HL-60 (cell line): ENCODE measurements around the gene OVOL1.
A peak's percentile ranks its signal among the peaks of the same experiment; 100 is the strongest.

Experiments used
- DNase-seq, 2 experiments: peaks; one replicate each; pipeline ENCODE4 v3.0.0-alpha.2; 2010 to 2020; ENCODE audit warnings: low read depth in 1 of 2, low spot score in 1 of 2
- H3K27ac ChIP-seq: fragments of 250-450 bp; sonication (Bioruptor Pico); replicated peaks from 2 replicates; pipeline ENCODE4 v1.5.1; 2020; ENCODE audit warnings: mild to moderate bottlenecking, moderate library complexity
- H3K27me3 ChIP-seq: fragments of 250-450 bp; sonication (Bioruptor Pico); 2 replicates; pipeline ENCODE4 v1.5.1; 2021; ENCODE audit warnings: mild to moderate bottlenecking, moderate library complexity; ENCODE audit not compliant: insufficient read depth, poor library complexity, severe bottlenecking
- H3K4me3 ChIP-seq: replicated peaks from 2 replicates; pipeline ENCODE4 v1.5.1; 2011; ENCODE audit warnings: mild to moderate bottlenecking, control low read depth, low read length; ENCODE audit not compliant: insufficient read depth
- GABPA ChIP-seq: IDR thresholded peaks from 2 replicates; pipeline ENCODE4 v1.6.1; 2012; ENCODE audit warnings: low read depth
- POLR2AphosphoS5 ChIP-seq: IDR thresholded peaks from 2 replicates; pipeline ENCODE4 v1.6.1; 2012; ENCODE audit warnings: low read depth
- REST ChIP-seq: IDR thresholded peaks from 2 replicates; pipeline ENCODE4 v1.6.1; 2012; ENCODE audit warnings: low read depth; ENCODE audit not compliant: insufficient replicate concordance
- SPI1 ChIP-seq: IDR thresholded peaks from 2 replicates; pipeline ENCODE4 v1.6.1; 2012; ENCODE audit warnings: low read depth, mild to moderate bottlenecking, borderline replicate concordance
- TF ChIP-seq, protein P1 (sequence below): IDR thresholded peaks from one replicate; pipeline ENCODE4 v1.5.1; 2011; ENCODE audit warnings: low read length, control low read depth, inconsistent platforms; ENCODE audit not compliant: insufficient read depth

Gene OVOL1

DNA sequence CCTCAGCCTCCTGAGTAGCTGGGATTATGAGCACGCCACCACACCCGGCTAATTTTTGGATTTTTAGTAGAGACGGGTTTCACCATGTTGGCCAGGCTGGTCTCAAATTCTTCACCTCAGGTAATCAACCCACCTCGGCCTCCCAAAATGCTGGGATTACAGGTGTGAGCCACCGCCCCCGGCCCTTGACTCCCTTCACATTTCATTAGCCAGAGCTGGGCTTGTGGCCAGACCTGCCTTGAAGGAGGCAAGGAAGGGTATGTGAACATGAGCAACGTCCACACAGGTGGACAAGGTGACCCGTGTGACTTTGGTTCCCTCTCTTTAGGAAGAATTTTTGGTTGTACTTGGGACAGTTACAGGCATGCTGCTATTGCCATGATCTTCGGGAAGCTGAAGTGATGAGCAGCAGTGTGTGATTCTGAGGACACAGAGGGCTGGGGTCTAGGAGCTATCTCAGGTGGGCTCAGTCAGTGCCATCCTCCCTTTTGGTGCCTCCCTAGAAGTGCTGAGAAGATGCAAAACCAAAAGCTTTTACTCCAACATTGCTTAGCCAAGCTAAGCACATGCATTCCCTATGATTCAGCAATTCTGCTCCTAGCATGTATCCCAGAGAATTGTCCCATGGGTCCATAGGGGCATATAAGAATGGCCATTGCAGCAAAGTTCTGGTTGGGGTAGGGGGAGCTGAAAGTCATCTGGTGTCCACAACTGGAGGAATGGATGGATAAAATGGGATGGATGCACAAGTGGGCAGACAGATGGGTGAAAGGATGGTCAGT, 12.1 kb upstream of the OVOL1 start:
- Histone ChIP-seq H3K4me3 (no peak overlapping the region), H3K27ac (peak overlapping the region; percentile 97)
- TF ChIP-seq SPI1 (no peak), POLR2AphosphoS5 (peak; percentile 29; the same call in 1 of the 2 replicates), GABPA (no peak)
- TF ChIP-seq, protein P1, sequence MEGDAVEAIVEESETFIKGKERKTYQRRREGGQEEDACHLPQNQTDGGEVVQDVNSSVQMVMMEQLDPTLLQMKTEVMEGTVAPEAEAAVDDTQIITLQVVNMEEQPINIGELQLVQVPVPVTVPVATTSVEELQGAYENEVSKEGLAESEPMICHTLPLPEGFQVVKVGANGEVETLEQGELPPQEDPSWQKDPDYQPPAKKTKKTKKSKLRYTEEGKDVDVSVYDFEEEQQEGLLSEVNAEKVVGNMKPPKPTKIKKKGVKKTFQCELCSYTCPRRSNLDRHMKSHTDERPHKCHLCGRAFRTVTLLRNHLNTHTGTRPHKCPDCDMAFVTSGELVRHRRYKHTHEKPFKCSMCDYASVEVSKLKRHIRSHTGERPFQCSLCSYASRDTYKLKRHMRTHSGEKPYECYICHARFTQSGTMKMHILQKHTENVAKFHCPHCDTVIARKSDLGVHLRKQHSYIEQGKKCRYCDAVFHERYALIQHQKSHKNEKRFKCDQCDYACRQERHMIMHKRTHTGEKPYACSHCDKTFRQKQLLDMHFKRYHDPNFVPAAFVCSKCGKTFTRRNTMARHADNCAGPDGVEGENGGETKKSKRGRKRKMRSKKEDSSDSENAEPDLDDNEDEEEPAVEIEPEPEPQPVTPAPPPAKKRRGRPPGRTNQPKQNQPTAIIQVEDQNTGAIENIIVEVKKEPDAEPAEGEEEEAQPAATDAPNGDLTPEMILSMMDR = no peak

DNA sequence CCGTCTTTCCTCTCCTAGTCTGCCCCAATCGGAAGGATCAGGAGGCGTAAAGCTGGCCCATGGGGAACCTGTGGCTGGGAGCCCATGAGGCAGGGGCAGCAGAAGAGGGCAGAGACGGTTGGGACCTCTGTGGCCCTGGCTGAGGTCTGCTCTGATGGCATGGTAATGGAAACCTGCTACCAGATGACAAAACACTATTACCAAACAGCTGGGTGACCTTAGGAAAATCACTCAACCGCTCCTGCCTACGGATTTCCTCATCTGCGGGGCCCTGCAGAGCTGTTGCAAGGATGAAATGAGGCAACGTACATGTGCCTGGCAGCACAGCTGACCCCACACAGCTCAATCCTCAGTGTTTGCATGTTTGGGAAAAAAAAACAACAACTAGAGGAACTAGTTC, 10.7 kb upstream of the OVOL1 start:
- TF ChIP-seq GABPA (peak; percentile 66; the same call in 1 of the 2 replicates), SPI1 (peak; percentile 45; the same call in 1 of the 2 replicates), POLR2AphosphoS5 (peak; percentile 100), REST (peak; percentile 70)
- TF ChIP-seq, protein P1 = no peak
- Histone ChIP-seq H3K4me3 (no peak overlapping the region), H3K27ac (peak overlapping the region; percentile 97), H3K27me3 (no peaks in the 10 kb centered on the region)
- peak; percentile 97 to 99 for DNase-seq

More for the DNA sequence above, 12.1 kb upstream of the OVOL1 start:
- no peaks in the 10 kb centered on the region for H3K27me3 ChIP-seq
- DNase-seq = no peak

DNA sequence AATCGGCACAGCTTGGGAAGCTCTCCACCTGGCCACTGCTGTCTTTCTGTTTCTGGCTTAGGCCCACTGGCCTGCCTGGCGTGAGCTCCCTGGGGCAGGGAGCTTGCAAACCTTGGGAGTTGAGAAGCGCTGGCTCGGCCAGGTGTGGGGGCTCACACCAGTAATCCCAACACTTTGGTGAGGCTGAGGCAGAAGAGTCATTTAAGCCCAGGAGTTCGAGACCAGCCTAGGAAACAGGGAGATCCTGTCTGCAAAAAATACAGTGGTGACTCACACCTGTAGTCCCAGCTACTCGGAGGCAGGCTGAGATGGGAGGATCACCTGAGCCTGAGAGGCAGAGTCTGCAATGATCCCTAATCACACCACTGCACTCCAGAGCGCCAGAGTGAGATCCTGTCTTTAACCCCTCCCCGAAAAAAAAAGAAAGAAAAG, 10.1 kb upstream of the OVOL1 start:
- Histone ChIP-seq H3K27ac (peak overlapping the region; percentile 97), H3K27me3 (no peaks in the 10 kb centered on the region), H3K4me3 (no peak overlapping the region)
- no peak for TF ChIP-seq GABPA
- no peak for DNase-seq

GRCh38 chr11:65777241-65777640, 9.6 kb upstream of the OVOL1 start:
- H3K27ac ChIP-seq = peak overlapping the region; percentile 97
- DNase-seq = no peak
- H3K4me3 ChIP-seq = no peak overlapping the region; the same call in 1 of the 2 replicates
- TF ChIP-seq GABPA = no peak
- no peak for TF ChIP-seq POLR2AphosphoS5
- TF ChIP-seq SPI1 = no peak
- H3K27me3 ChIP-seq = no peaks in the 10 kb centered on the region

DNA sequence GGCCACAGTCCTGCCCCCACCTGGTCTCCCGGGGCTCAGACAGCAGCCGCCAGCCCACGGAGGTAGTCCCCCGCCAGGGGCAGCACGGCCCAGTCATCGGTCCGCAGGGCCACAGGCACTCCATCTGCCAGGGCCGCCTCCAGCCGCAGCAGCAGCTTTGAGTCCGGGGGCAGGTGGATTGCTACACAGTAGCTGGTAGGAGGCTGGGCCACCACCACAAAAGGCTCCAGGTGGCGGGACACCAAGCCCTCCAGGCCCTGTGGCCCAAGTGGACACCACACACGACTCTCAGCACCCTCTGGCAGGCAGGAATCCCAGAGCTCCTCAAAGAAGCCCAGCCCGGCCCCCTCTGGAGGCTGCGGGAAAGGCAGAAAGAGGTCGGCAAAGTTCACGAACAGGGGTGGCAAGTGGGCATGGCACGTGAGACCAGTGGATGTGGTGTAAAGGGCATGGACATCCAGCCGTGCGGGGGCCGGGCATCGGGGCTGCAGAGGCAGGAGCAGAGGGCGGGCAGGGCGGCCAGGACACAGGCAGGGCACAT, 9.0 kb upstream of the OVOL1 start:
- Histone ChIP-seq H3K27me3 (no peaks in the 10 kb centered on the region), H3K4me3 (peak overlapping the region; percentile 17), H3K27ac (peak overlapping the region; percentile 97)
- no peak for DNase-seq
- TF ChIP-seq SPI1 (no peak), REST (no peak), GABPA (no peak), POLR2AphosphoS5 (no peak)
- TF ChIP-seq, protein P1 = no peak
